GM18505 (cell line): ENCODE results near the gene FLNB.

Source experiments
- ATAC-seq: cut with Tn5 transposase; IDR thresholded peaks from one replicate; pipeline ENCODE4 v1.9.1; 2021; ENCODE audit not compliant: unreplicated experiment
- POLR2A ChIP-seq: IDR thresholded peaks from 4 replicates; pipeline ENCODE4 v1.6.1; 2011; ENCODE audit warnings: borderline replicate concordance; ENCODE audit not compliant: insufficient read depth, insufficient read length; ENCODE audit errors: extremely low read depth

The FLNB gene

GRCh38 chr3:58104151-58104550 is 95.9 kb downstream of the FLNB start:
- no peak for ATAC-seq
- no peak for TF ChIP-seq POLR2A

GRCh38 chr3:58104712-58105111 is 96.5 kb downstream of the FLNB start:
- ATAC-seq, result no peak
- no peak for TF ChIP-seq POLR2A

GRCh38 chr3:58105196-58105595 is 97.0 kb downstream of the FLNB start:
- ATAC-seq, result no peak
- TF ChIP-seq POLR2A, result no peak

GRCh38 chr3:58106061-58106460 is 97.8 kb downstream of the FLNB start:
- no peak for ATAC-seq
- no peak for TF ChIP-seq POLR2A

GRCh38 chr3:58106640-58107039 is 98.4 kb downstream of the FLNB start:
- ATAC-seq, result no peak
- TF ChIP-seq POLR2A, result no peak

GRCh38 chr3:58107597-58107996 is 99.4 kb downstream of the FLNB start:
- no peak for ATAC-seq
- no peak for TF ChIP-seq POLR2A

- TF ChIP-seq POLR2A, result no peak
- no peak for ATAC-seq
These were observed 101.5 kb downstream of the FLNB start for GRCh38 chr3:58109752-58110151.

- ATAC-seq, result no peak
- TF ChIP-seq POLR2A, result no peak
These were observed 103.4 kb downstream of the FLNB start for GRCh38 chr3:58111513-58112184.

GRCh38 chr3:58112185-58112535 is 103.9 kb downstream of the FLNB start:
- no peak for TF ChIP-seq POLR2A

GRCh38 chr3:58115175-58115574 is 107.0 kb downstream of the FLNB start:
- ATAC-seq, result no peak
- TF ChIP-seq POLR2A, result no peak

More at GRCh38 chr3:58112185-58112535, 103.9 kb downstream of the FLNB start:
- ATAC-seq, result no peak

GRCh38 chr3:58116161-58116955 is 108.1 kb downstream of the FLNB start:
- peak; percentile 70 for ATAC-seq
- TF ChIP-seq POLR2A, result no peak

GRCh38 chr3:58116985-58117384 is 108.8 kb downstream of the FLNB start:
- ATAC-seq, result no peak
- TF ChIP-seq POLR2A, result no peak

- no peak for ATAC-seq
- TF ChIP-seq POLR2A, result no peak
These were observed 109.4 kb downstream of the FLNB start for GRCh38 chr3:58117561-58118181.

- no peak for TF ChIP-seq POLR2A
- no peak for ATAC-seq
These were observed 111.0 kb downstream of the FLNB start for GRCh38 chr3:58119186-58119585.
